ENCODE results near the gene WDR4.
"Not testable (repeated sequence)": the region's sequence is repeated elsewhere in the genome, so short reads cannot be mapped to it uniquely, and the experiment has no call there.

The WDR4 gene

DNA sequence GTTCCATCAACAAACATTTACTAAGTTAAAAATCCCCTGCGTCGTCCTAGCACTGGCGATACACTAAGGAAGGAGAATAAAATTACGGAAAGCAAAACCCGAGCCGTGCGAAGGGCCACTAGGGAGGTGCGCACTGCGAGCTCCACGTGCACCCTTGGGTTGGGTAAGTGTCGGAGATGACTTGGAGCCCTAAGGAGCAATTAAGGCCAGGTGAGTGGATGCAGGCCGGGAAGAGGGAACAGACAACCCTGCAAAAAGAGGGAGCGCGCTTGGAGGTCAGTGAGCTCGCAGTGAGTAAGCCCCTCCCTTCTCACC, 704 bp downstream of the WDR4 start:
- TF ChIP-seq, protein P1, sequence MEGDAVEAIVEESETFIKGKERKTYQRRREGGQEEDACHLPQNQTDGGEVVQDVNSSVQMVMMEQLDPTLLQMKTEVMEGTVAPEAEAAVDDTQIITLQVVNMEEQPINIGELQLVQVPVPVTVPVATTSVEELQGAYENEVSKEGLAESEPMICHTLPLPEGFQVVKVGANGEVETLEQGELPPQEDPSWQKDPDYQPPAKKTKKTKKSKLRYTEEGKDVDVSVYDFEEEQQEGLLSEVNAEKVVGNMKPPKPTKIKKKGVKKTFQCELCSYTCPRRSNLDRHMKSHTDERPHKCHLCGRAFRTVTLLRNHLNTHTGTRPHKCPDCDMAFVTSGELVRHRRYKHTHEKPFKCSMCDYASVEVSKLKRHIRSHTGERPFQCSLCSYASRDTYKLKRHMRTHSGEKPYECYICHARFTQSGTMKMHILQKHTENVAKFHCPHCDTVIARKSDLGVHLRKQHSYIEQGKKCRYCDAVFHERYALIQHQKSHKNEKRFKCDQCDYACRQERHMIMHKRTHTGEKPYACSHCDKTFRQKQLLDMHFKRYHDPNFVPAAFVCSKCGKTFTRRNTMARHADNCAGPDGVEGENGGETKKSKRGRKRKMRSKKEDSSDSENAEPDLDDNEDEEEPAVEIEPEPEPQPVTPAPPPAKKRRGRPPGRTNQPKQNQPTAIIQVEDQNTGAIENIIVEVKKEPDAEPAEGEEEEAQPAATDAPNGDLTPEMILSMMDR (IDR thresholded peaks at IDR 0.05; ENCODE audit: insufficient read depth, low read depth, low read length, missing control alignments) = no peak
- H3K4me3 ChIP-seq (ENCODE audit: low read depth, low read length) = peak overlapping the region; percentile 79
- DNase-seq (ENCODE audit: low read depth) = no peak

DNA sequence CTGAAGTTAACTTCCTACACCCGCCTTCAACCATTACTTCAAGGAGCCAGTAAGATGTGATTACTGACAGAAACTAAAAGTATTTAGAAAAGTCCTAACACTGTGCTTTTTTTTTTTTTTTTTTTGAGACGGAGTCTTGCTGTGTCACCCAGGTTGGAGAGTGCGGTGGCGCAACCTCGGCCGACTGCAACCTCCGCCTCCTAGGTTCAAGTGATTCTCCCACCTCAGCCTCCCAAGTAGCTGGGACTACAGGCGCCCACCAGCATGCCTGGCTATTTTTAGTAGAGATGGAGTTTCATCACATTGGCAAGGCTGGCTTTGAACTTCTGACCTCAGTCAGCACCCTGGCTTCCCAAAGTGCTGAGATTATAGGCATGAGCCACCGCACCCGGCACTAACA, 3.5 kb downstream of the WDR4 start:
- not testable (repeated sequence) for DNase-seq (ENCODE audit: low read depth); H3K4me3 ChIP-seq (ENCODE audit: low read depth, low read length)

DNA sequence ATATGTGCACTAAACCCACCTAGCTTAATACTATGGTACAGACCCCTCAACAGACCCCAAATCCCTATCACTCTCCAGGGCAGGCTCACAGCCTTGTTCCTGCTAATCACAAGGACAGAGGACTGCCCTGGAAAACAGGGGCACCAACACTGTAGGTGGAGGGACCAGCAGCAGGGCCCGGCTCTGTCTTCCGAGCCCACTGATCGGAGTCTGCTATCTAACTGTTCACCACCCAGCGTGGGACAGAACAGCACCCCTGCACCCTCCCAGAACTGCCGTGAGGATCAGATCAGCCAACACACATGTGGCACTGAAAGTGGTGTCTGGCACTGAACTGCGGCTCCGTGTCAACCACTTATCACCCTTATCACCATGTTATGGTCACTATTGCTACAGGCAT, 6.2 kb downstream of the WDR4 start:
- no peak overlapping the region for H3K4me3 ChIP-seq (ENCODE audit: low read depth, low read length)
- no peak for DNase-seq (ENCODE audit: low read depth)
- TF ChIP-seq, protein P1 (IDR thresholded peaks at IDR 0.05; ENCODE audit: insufficient read depth, low read depth, low read length, missing control alignments) = no peak

DNA sequence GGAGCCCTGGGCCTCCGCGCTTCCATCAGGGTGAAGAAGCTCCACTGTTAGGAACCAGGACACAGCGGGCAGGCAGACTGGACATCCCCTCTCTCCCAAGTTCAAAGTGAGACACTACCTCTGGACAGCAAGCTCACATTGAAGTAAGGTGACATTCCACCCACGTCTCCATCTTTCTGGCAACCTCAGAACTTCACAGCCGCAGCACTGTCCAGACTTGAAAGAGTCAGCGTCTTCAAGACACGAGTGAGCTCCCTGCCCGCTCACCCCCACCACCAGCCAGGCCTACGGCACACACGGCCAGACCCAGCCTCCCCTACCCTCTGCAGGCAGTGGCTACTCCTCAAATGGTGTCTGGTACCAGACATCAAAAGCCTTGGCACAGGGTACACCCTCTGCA, 11.1 kb downstream of the WDR4 start:
- no peak for DNase-seq (ENCODE audit: low read depth)
- H3K4me3 ChIP-seq (ENCODE audit: low read depth, low read length) = no peak overlapping the region
- TF ChIP-seq, protein P1 (IDR thresholded peaks at IDR 0.05; ENCODE audit: insufficient read depth, low read depth, low read length, missing control alignments) = no peak

DNA sequence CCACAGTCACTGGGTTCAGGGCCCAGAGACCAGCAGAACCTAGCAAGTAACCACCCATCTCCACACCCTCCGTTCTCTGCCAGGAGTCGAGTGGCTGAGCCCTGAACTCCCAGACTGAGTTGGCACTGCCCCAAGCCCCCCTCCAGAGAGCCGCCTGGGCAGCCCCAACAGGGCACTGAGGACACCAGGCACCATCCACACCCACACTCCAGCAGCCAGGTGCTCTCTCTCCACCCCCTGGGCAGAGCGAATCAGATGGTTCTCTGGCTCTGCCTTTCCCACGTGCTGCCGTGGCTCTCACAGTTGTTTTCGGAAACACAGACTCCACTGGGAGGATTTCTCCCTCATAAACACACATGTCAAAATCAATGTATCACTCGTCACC, 13.6 kb downstream of the WDR4 start:
- no peak for DNase-seq (ENCODE audit: low read depth)
- TF ChIP-seq, protein P1 (IDR thresholded peaks at IDR 0.05; ENCODE audit: insufficient read depth, low read depth, low read length, missing control alignments) = no peak

DNA sequence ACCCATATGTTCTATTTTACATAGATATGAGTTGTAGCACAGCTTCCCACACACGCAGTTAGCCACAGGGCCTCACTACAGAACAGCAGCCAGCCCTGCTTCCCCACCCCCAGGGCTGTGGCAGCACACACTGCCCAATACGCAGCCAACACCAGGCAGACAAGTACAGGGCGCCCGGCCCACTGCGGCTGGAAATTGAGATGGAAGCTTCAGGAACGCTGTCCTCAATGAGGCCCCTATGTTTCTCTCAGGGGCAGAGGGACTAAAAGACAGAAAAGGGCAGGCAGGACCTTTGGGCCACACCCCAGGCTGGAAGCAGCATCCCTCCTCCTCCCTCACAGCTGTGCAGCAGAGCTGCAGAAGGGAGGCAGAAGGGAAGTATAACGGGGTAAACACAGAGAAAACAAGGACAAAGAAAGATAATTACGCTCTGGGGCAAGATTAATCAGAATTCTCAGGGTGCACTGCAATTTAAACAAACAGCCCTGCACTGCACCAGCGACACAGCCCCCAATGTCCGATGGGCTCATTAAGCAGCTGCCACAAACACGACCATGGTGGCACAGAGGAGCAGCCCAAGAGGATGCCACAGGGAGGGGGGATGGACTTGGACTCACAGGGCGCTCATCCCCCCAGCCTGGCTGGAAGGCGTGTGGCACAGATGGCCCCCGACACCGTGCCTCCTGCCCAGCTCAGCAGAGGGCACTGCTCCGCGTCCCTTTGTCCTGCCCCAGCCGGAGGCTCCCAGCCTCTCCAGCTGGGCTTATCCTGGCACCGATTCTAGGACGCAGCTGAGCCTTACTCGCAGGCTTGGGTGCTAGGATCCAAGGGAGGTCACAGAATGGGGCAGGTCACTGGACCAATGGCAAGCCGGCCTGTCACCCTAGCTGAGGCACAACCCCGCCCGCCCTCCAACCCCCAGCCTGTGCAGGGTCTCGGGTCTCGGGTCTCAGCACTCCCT, 14.2 kb downstream of the WDR4 start:
- TF ChIP-seq, protein P1 (IDR thresholded peaks at IDR 0.05; ENCODE audit: insufficient read depth, low read depth, low read length, missing control alignments) = no peak
- DNase-seq (ENCODE audit: low read depth) = no peak
- no peak overlapping the region for H3K4me3 ChIP-seq (ENCODE audit: low read depth, low read length)

More for the DNA sequence above, 13.6 kb downstream of the WDR4 start:
- H3K4me3 ChIP-seq (ENCODE audit: low read depth, low read length) = no peak overlapping the region

DNA sequence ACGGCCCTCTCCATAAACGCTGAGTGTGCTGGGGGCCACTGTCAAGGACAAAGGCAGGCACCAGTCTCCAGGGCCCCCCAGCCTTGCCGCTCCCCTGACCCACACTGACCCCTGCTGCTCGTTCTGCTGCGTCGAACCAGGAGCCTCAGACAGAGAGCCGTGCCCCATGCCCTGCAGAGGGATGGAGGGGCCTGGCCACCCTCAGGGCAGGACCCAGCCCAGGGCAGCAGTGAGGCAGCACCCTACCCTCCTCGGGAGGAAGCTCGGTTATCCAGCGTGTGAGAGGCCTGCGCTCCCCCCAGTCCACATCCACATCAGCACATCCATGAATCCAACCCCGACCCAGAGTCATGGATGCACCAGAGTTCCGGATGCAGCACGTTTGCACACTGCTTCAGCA, 15.1 kb downstream of the WDR4 start:
- TF ChIP-seq, protein P1 (IDR thresholded peaks at IDR 0.05; ENCODE audit: insufficient read depth, low read depth, low read length, missing control alignments) = no peak
- no peak overlapping the region for H3K4me3 ChIP-seq (ENCODE audit: low read depth, low read length)
- no peak for DNase-seq (ENCODE audit: low read depth)

All from GM12865 (cell line).